Measurements from ENCODE around the gene L3MBTL2. TPM values are rescaled to one million over a fixed set of nuclear protein-coding genes. Genes with fewer than 3 reads are reported as not detected.

L3MBTL2 gene
- total and polyA plus RNA-seq, 9 of the 15 experiments (the other 6 are each of a cell fraction or from before 2014, with no cell fraction given): 10.3 to 23.1 (median 18.6) TPM

GRCh38 chr22:41204992-41205900 is at the start of gene L3MBTL2 (continued):
- TF ChIP-seq NELFE (IDR thresholded peaks at IDR 0.05; ENCODE audit: insufficient read depth, insufficient read length): no peak
- TF ChIP-seq ZNF707 (CRISPR knock-in tag; conservative IDR thresholded peaks at IDR 0.05): no peak
- peak; percentile 56; the same call in 1 of the 2 replicates for TF ChIP-seq GABPB1 (CRISPR knock-in tag; IDR thresholded peaks at IDR 0.05)
- TF ChIP-seq CBFA2T2 (conservative IDR thresholded peaks at IDR 0.05): no peak
- peak; percentile 43 for TF ChIP-seq MYC (IDR thresholded peaks at IDR 0.05; ENCODE audit: low read depth, low read length)
- no peak for TF ChIP-seq MYC (CRISPR knock-in tag; IDR thresholded peaks at IDR 0.05; ENCODE audit: borderline replicate concordance, low read depth)
- no peak for TF ChIP-seq ZNF507 (tag; conservative IDR thresholded peaks at IDR 0.05)
- TF ChIP-seq ATF1 (CRISPR knock-in tag; IDR thresholded peaks at IDR 0.05): no peak
- TF ChIP-seq ATF1 (tag; IDR thresholded peaks at IDR 0.05): peak; percentile 86
- TF ChIP-seq MBD2 (IDR thresholded peaks at IDR 0.05; ENCODE audit: borderline replicate concordance, low read depth): peak; percentile 87
- TF ChIP-seq E2F4 (CRISPR knock-in tag; IDR thresholded peaks at IDR 0.05; ENCODE audit: low read depth): peak; percentile 77; the same call in 1 of the 2 replicates
- TF ChIP-seq GTF2F1 (IDR thresholded peaks at IDR 0.05; ENCODE audit: low read depth, low read length): no peak
- TF ChIP-seq MCM3 (IDR thresholded peaks at IDR 0.05): no peak
- no peak for TF ChIP-seq MEIS2 (IDR thresholded peaks at IDR 0.05; ENCODE audit: partially characterized antibody)
- TF ChIP-seq ARID4B (CRISPR knock-in tag; IDR thresholded peaks at IDR 0.05): peak; percentile 71
- no peak for TF ChIP-seq SMAD2 (IDR thresholded peaks at IDR 0.05; ENCODE audit: low read depth, low read length)
- TF ChIP-seq MCM2 (IDR thresholded peaks at IDR 0.05; ENCODE audit: low read depth): no peak
- TF ChIP-seq MAZ (CRISPR knock-in tag; conservative IDR thresholded peaks at IDR 0.05 in 1 of 2, IDR thresholded peaks at IDR 0.05 in 1 of 2): peak in 1 of 2 experiments; percentile 6; a peak in 1 of 4 replicates
- TF ChIP-seq, protein P1, sequence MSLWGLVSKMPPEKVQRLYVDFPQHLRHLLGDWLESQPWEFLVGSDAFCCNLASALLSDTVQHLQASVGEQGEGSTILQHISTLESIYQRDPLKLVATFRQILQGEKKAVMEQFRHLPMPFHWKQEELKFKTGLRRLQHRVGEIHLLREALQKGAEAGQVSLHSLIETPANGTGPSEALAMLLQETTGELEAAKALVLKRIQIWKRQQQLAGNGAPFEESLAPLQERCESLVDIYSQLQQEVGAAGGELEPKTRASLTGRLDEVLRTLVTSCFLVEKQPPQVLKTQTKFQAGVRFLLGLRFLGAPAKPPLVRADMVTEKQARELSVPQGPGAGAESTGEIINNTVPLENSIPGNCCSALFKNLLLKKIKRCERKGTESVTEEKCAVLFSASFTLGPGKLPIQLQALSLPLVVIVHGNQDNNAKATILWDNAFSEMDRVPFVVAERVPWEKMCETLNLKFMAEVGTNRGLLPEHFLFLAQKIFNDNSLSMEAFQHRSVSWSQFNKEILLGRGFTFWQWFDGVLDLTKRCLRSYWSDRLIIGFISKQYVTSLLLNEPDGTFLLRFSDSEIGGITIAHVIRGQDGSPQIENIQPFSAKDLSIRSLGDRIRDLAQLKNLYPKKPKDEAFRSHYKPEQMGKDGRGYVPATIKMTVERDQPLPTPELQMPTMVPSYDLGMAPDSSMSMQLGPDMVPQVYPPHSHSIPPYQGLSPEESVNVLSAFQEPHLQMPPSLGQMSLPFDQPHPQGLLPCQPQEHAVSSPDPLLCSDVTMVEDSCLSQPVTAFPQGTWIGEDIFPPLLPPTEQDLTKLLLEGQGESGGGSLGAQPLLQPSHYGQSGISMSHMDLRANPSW (CRISPR knock-in tag; IDR thresholded peaks at IDR 0.05): no peak; the same call in 1 of the 2 replicates

Data from K562 (cell line).